Measurements from ENCODE around the gene TMX1. TPM values are rescaled to one million over a fixed set of nuclear protein-coding genes. Genes with fewer than 3 reads are reported as not detected.

The TMX1 gene
- total RNA-seq, 1 donor from 2014 or later, result 56.2 TPM

DNA sequence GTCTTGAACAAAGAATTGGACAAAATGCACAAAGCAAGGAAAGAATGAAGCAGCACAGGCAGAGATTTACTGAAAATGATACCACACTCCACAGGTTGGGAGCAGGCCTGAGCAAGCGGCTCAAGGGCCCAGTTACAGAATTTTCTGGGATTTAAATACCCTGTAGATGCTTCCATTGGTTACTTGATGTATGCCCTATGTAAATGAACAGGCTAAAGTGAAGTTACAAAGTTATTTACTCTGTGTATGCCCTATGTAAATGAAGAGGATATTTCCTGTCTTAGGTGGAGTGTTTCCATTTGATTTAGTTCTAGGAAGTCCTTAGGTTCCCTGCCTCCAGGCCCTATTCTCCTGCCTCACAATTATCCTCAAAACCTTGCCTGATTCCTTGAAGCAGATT is 36.6 kb downstream of the TMX1 start:
- no peak for TF ChIP-seq EZH2 (IDR thresholded peaks at IDR 0.05; ENCODE audit: insufficient read depth, low read length)
- TF ChIP-seq, protein P1, sequence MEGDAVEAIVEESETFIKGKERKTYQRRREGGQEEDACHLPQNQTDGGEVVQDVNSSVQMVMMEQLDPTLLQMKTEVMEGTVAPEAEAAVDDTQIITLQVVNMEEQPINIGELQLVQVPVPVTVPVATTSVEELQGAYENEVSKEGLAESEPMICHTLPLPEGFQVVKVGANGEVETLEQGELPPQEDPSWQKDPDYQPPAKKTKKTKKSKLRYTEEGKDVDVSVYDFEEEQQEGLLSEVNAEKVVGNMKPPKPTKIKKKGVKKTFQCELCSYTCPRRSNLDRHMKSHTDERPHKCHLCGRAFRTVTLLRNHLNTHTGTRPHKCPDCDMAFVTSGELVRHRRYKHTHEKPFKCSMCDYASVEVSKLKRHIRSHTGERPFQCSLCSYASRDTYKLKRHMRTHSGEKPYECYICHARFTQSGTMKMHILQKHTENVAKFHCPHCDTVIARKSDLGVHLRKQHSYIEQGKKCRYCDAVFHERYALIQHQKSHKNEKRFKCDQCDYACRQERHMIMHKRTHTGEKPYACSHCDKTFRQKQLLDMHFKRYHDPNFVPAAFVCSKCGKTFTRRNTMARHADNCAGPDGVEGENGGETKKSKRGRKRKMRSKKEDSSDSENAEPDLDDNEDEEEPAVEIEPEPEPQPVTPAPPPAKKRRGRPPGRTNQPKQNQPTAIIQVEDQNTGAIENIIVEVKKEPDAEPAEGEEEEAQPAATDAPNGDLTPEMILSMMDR (IDR thresholded peaks at IDR 0.05; ENCODE audit: insufficient read depth, low read depth, low read length), result no peak
- Histone ChIP-seq H3K27ac (ENCODE audit: low read depth, low read length) (no peak overlapping the region), H3K36me3 (ENCODE audit: insufficient read depth, low read length) (no peaks in the 10 kb centered on the region), H3K9me3 (ENCODE audit: insufficient read depth, low read depth, low read length) (no peaks in the 10 kb centered on the region), H3K4me3 (ENCODE audit: insufficient read depth, low read depth, low read length) (no peak overlapping the region), H4K20me1 (ENCODE audit: insufficient read depth, low read length) (no peaks in the 10 kb centered on the region), H3K9ac (ENCODE audit: low read length) (no peak overlapping the region), H3K27me3 (ENCODE audit: insufficient read depth, low read length) (no peaks in the 10 kb centered on the region), H3K4me2 (ENCODE audit: low read length) (no peak overlapping the region), H2AFZ (ENCODE audit: low read depth, low read length) (no peak overlapping the region), H3K4me1 (ENCODE audit: insufficient read depth, low read length) (no peaks in the 10 kb centered on the region), H3K79me2 (ENCODE audit: insufficient read depth, low read length) (no peaks in the 10 kb centered on the region)
- H3K27ac Mint-ChIP-seq (ENCODE audit: unreplicated experiment), result no peak overlapping the region
- FAIRE-seq (no peak), DNase-seq (ENCODE audit: low read depth) (no peak)
- H3K4me1 Mint-ChIP-seq (ENCODE audit: low read depth, unreplicated experiment), result no peaks in the 10 kb centered on the region
- H3K9me3 Mint-ChIP-seq (ENCODE audit: unreplicated experiment), result no peaks in the 10 kb centered on the region
- H3K4me3 Mint-ChIP-seq (ENCODE audit: unreplicated experiment), result no peak overlapping the region
- no peaks in the 10 kb centered on the region for H3K27me3 Mint-ChIP-seq (ENCODE audit: low read depth, unreplicated experiment)
- no peaks in the 10 kb centered on the region for H3K36me3 Mint-ChIP-seq (ENCODE audit: low read depth, unreplicated experiment)

DNA sequence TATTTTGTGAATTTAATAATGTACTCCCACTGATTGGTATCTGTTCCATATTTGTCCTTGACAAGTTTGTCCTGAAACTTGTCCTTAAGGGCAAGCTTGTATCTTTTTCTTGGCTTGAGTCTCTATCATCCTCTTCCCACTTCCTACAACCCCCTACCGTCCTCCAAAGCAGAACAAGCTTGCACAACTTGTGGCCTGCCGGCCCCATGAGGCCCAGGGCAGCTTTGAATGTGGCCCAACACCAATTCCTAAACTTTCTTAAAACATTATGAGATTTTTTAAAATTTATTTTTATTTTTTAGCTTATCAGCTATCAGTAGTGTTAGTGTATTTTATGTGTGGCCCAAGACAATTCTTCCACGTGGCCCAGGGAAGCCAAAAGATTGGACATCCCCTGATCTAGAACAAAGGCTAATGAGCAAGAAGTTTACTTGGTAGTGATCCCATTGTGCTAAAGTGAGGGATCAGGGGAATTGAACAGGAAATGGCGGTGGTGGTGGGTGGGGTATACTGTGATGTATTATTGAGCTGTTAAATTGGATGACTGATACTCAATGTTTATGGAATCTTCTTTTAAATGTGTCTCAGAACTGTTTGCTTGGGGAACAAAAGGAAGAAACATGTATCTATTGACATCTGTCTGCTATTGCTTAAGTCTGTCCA is 37.8 kb downstream of the TMX1 start:
- no peak overlapping the region for H3K27ac ChIP-seq (ENCODE audit: low read depth, low read length)
- H3K36me3 Mint-ChIP-seq (ENCODE audit: low read depth, unreplicated experiment), result no peaks in the 10 kb centered on the region
- no peak for DNase-seq (ENCODE audit: low read depth)
- H3K9ac ChIP-seq (ENCODE audit: low read length), result no peak overlapping the region
- H3K4me1 Mint-ChIP-seq (ENCODE audit: low read depth, unreplicated experiment), result no peaks in the 10 kb centered on the region
- H3K27me3 ChIP-seq (ENCODE audit: insufficient read depth, low read length), result no peaks in the 10 kb centered on the region
- TF ChIP-seq EZH2 (IDR thresholded peaks at IDR 0.05; ENCODE audit: insufficient read depth, low read length), result no peak
- TF ChIP-seq, protein P1 (IDR thresholded peaks at IDR 0.05; ENCODE audit: insufficient read depth, low read depth, low read length), result no peak
- H3K9me3 ChIP-seq (ENCODE audit: insufficient read depth, low read depth, low read length), result no peaks in the 10 kb centered on the region
- no peak overlapping the region for H3K4me3 Mint-ChIP-seq (ENCODE audit: unreplicated experiment)
- no peaks in the 10 kb centered on the region for H3K79me2 ChIP-seq (ENCODE audit: insufficient read depth, low read length)
- FAIRE-seq, result no peak
- no peaks in the 10 kb centered on the region for H3K9me3 Mint-ChIP-seq (ENCODE audit: unreplicated experiment)
- no peak overlapping the region for H3K27ac Mint-ChIP-seq (ENCODE audit: unreplicated experiment)
- no peaks in the 10 kb centered on the region for H3K27me3 Mint-ChIP-seq (ENCODE audit: low read depth, unreplicated experiment)
- no peaks in the 10 kb centered on the region for H3K4me1 ChIP-seq (ENCODE audit: insufficient read depth, low read length)
- no peak overlapping the region for H3K4me3 ChIP-seq (ENCODE audit: insufficient read depth, low read depth, low read length)
- no peaks in the 10 kb centered on the region for H4K20me1 ChIP-seq (ENCODE audit: insufficient read depth, low read length)
- no peak overlapping the region for H3K4me2 ChIP-seq (ENCODE audit: low read length)
- H2AFZ ChIP-seq (ENCODE audit: low read depth, low read length), result no peak overlapping the region
- H3K36me3 ChIP-seq (ENCODE audit: insufficient read depth, low read length), result no peaks in the 10 kb centered on the region

DNA sequence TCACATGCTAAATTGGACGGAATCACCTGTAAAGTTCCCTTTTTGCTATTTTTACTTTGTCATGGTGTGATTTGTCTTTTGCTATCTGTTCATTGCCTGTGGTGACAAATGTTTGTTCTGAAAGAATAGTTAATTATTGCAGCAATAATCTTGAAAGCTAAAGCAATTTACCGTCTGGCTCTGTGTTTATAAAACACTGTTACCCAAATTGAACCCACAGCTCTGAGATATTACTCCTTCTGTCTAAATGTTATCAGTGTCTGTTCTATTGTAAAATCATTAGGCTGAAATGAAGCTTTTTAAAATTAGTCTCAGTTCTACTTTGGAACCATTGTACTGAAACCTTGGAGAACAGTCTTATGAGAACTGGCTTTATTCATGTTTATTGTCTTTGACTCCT is 42.5 kb downstream of the TMX1 start:
- no peaks in the 10 kb centered on the region for H3K9me3 ChIP-seq (ENCODE audit: insufficient read depth, low read depth, low read length)
- no peak overlapping the region for H3K4me3 ChIP-seq (ENCODE audit: insufficient read depth, low read depth, low read length)
- peaks cover 21% of the 10 kb centered on the region for H3K4me1 Mint-ChIP-seq (ENCODE audit: low read depth, unreplicated experiment)
- H3K36me3 ChIP-seq (ENCODE audit: insufficient read depth, low read length), result no peaks in the 10 kb centered on the region
- no peak for FAIRE-seq
- H3K36me3 Mint-ChIP-seq (ENCODE audit: low read depth, unreplicated experiment), result no peaks in the 10 kb centered on the region
- no peaks in the 10 kb centered on the region for H3K27me3 Mint-ChIP-seq (ENCODE audit: low read depth, unreplicated experiment)
- H3K27me3 ChIP-seq (ENCODE audit: insufficient read depth, low read length), result no peaks in the 10 kb centered on the region
- H3K27ac Mint-ChIP-seq (ENCODE audit: unreplicated experiment), result no peak overlapping the region
- H2AFZ ChIP-seq (ENCODE audit: low read depth, low read length), result no peak overlapping the region
- no peaks in the 10 kb centered on the region for H4K20me1 ChIP-seq (ENCODE audit: insufficient read depth, low read length)
- TF ChIP-seq, protein P1 (IDR thresholded peaks at IDR 0.05; ENCODE audit: insufficient read depth, low read depth, low read length), result no peak
- TF ChIP-seq EZH2 (IDR thresholded peaks at IDR 0.05; ENCODE audit: insufficient read depth, low read length), result no peak
- no peak for DNase-seq (ENCODE audit: low read depth)
- peaks cover 3% of the 10 kb centered on the region for H3K4me1 ChIP-seq (ENCODE audit: insufficient read depth, low read length)
- no peak overlapping the region for H3K9ac ChIP-seq (ENCODE audit: low read length)
- no peak overlapping the region for H3K4me2 ChIP-seq (ENCODE audit: low read length)
- no peaks in the 10 kb centered on the region for H3K79me2 ChIP-seq (ENCODE audit: insufficient read depth, low read length)
- no peaks in the 10 kb centered on the region for H3K9me3 Mint-ChIP-seq (ENCODE audit: unreplicated experiment)
- H3K27ac ChIP-seq (ENCODE audit: low read depth, low read length), result no peak overlapping the region
- no peak overlapping the region for H3K4me3 Mint-ChIP-seq (ENCODE audit: unreplicated experiment)
